Lower leg skin (tissue), 3 donors: ENCODE results near the gene KLHDC3.

Experiments
- POLR2A ChIP-seq, 2 donors: fragments of 450-650 bp; IDR thresholded peaks; one replicate each; pipeline ENCODE4 v1.6.1; 2016 to 2017; ENCODE audit warnings: antibody characterized with exemption in 2 of 2, mild to moderate bottlenecking in 1 of 2, moderate library complexity in 1 of 2
- TF ChIP-seq, protein P1 (sequence below), 3 donors: fragments of 450-650 bp; IDR thresholded peaks; one replicate each; pipeline ENCODE4 v1.5.1; 2016; ENCODE audit warnings: antibody characterized with exemption in 3 of 3, mild to moderate bottlenecking in 3 of 3, moderate library complexity in 2 of 3

DNA sequence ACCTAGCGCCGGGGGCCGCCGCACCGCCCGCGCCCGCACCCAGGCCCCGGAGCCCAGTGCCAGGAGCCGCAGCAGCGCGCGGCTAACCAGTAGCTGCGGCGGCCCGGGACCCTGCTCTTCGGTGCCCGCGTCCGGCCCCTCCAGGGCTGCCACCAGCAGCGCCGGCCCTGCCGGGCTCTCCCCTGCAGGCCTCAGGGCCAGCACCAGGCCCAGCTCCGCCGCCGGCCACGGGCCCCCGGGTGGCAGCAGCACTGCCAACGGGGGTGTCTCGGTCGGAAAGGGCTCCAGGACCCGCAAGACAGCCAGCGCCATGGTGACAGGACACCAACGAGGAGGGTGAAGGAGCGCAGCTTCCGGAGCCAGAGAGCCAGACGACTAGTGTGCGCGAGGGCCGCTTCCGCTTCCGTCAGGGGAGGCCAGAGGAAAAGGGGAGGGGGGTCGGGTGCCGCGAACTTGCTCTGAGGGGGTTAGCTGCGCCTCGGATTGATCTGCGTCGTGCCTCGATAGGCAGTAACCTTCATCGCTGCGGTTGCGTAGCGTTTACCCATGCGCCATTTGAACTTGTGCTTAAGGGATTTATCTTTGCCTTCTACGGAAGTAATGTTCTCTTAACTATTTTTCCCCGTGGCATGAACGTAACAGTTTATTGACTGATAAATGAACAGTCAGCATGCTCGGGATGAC lies 35.1 kb upstream of the KLHDC3 start, which contains the start of gene PEX6:
- TF ChIP-seq, protein P1, sequence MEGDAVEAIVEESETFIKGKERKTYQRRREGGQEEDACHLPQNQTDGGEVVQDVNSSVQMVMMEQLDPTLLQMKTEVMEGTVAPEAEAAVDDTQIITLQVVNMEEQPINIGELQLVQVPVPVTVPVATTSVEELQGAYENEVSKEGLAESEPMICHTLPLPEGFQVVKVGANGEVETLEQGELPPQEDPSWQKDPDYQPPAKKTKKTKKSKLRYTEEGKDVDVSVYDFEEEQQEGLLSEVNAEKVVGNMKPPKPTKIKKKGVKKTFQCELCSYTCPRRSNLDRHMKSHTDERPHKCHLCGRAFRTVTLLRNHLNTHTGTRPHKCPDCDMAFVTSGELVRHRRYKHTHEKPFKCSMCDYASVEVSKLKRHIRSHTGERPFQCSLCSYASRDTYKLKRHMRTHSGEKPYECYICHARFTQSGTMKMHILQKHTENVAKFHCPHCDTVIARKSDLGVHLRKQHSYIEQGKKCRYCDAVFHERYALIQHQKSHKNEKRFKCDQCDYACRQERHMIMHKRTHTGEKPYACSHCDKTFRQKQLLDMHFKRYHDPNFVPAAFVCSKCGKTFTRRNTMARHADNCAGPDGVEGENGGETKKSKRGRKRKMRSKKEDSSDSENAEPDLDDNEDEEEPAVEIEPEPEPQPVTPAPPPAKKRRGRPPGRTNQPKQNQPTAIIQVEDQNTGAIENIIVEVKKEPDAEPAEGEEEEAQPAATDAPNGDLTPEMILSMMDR (IDR thresholded peaks at IDR 0.05) = no peak
- peak in 1 of 2 donors; percentile 5 for TF ChIP-seq POLR2A (IDR thresholded peaks at IDR 0.05)
